Activated CD8-positive, alpha-beta T cell treated with anti-CD3 and anti-CD28 coated beads, Interleukin-2, amount 10 ng/mL, durations not matched to agents 7 days and 5 days (primary cell): ENCODE measurements around the gene CASZ1. TPM values are rescaled to one million over a fixed set of nuclear protein-coding genes. Genes with fewer than 3 reads are reported as not detected.

Experiments
- ATAC-seq: fragments of 150-1000 bp; cut with Tn5 transposase; one replicate; pipeline ENCODE4 v1.10.0; 2021; ENCODE audit warnings: moderate library complexity
- CTCF ChIA-PET: fragments of 350-600 bp; sonication (Branson Sonifier 250); formaldehyde crosslinking; loops from one replicate; lab custom pipeline; 2021; ENCODE audit warnings: antibody characterized with exemption; lab: Charles Lee
- POLR2A ChIA-PET: fragments of 350-600 bp; sonication (Branson Sonifier 250); formaldehyde crosslinking; loops from one replicate; lab custom pipeline; 2021; ENCODE audit warnings: antibody characterized with exemption; lab: Charles Lee
- DNase-seq: peaks from one replicate; pipeline ENCODE4 v3.0.0-alpha.2; 2020
- H3K27ac Mint-ChIP-seq: one replicate; pipeline ENCODE4 v1.8.0; 2021; ENCODE audit warnings: mild to moderate bottlenecking, mixed read lengths
- H3K27me3 Mint-ChIP-seq: one replicate; pipeline ENCODE4 v1.8.0; 2021; ENCODE audit warnings: low read depth, mixed read lengths
- H3K36me3 Mint-ChIP-seq: one replicate; pipeline ENCODE4 v1.8.0; 2021; ENCODE audit warnings: low read depth, mixed read lengths
- H3K4me1 Mint-ChIP-seq: one replicate; pipeline ENCODE4 v1.8.0; 2021; ENCODE audit warnings: low read depth, mixed read lengths
- H3K4me3 Mint-ChIP-seq: one replicate; pipeline ENCODE4 v1.8.0; 2021; ENCODE audit warnings: mild to moderate bottlenecking, mixed read lengths
- H3K9me3 Mint-ChIP-seq: one replicate; pipeline ENCODE4 v1.8.0; 2022; ENCODE audit warnings: mixed read lengths; ENCODE audit not compliant: insufficient read depth
- total RNA-seq, 2 experiments: library from RNA; stranded (reverse); gene quantifications; one replicate each; pipeline ENCODE4 v1.2.3, GENCODE V29; 2021

Gene CASZ1
- total RNA-seq, 2 experiments from 2014 or later, result 9.9 to 10.2 TPM

DNA sequence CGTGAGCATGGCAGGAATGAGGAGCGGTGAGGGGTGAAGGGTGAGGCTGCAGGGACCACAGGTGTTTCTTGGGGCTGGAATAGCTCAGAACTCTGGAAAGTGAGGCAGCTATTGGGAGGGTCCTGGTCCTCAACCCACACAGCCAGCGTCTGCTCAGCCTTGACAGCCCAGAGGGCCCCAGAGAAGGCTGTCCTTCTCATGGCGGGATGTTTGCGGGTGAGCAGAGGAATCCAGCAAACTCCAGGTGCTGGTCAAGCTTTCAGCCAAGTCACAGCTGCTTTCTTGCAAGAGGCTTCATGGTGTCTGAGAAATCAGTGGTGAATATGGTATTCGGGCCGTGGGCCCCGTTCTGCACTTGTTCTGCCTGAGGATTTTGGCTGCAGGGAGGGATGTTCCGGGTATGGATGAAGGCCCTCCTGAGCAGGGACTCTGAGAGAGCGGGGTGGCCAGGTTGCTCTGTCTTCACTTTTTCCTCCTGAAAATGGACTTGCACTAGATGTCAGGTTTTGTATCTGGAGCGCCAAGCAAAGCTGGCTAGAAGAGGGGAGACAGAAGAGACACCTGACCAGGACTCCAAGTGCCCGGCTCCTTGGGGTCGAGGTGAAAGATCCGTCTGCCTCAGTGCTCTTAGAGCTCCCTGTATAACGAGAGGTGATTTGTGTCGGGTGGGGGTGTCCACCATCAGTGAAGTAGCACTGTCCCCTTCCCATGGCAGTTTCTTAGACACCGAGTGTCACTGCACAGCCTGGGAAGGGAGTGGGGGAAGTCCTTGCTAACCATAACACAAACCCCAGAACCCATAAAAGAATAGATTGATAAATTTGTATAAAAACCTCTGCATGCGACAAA lies 181.8 kb downstream of the CASZ1 start:
- Mint-ChIP-seq H3K4me3 (no peak overlapping the region), H3K4me1 (no peaks in the 10 kb centered on the region), H3K36me3 (no peaks in the 10 kb centered on the region)

DNA sequence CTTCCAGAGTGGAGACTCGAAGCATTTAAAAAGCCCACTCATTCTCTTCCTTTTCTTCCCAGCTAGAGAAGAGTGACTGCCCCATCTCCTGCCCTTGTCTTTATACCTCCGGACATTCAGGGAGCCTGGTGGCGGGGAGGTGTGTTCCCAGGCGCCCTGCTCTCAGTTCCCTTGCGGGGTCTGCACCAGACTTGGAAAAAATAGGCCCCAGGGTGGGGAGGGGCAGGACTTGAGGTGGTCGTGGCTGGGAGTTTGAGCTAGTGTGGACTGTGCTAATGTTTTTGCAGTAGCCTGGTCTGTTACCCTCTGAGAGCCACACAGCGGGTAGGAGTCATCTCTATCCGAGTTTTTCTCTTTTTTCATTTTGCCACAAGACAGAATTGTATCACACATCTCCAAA lies 182.6 kb downstream of the CASZ1 start:
- ChIA-PET POLR2A (no interaction called here), CTCF (no interaction called here)
- no peak for ATAC-seq
- Mint-ChIP-seq H3K9me3 (no peaks in the 10 kb centered on the region), H3K4me3 (no peak overlapping the region), H3K4me1 (no peaks in the 10 kb centered on the region), H3K36me3 (no peaks in the 10 kb centered on the region), H3K27ac (no peak overlapping the region), H3K27me3 (no peaks in the 10 kb centered on the region)
- DNase-seq, result no peak

More for the DNA sequence above, 181.8 kb downstream of the CASZ1 start:
- DNase-seq (no peak), ATAC-seq (no peak)
- no peaks in the 10 kb centered on the region for H3K9me3 Mint-ChIP-seq
- H3K27me3 Mint-ChIP-seq, result no peaks in the 10 kb centered on the region
- POLR2A ChIA-PET, result no interaction called here
- H3K27ac Mint-ChIP-seq, result no peak overlapping the region
- CTCF ChIA-PET, result interaction anchor here (0.9 kb wide), 1 partner anchor 119 kb away, joined by 3 read pairs; no protein-coding TSS in a partner anchor

DNA sequence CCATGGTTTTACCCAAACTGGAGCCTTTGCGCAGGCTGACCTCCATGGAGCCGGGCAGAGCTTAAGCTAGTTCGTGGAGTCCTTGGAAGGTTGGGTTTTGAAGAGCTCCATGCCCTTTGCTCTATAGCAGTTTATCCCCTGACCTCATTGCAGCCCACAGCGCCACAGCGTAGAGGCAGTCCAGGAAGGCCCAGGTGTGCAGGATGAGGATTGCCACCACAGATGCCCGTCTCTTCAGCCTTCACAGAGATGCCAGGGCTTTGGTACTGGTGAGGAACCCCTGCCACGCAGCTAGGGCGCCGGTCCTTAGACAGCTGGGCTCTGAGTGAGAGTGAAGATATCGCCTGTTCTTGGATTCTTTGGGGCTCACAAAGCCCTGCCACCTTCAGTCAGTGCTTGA lies 183.1 kb downstream of the CASZ1 start:
- no peak overlapping the region for H3K27ac Mint-ChIP-seq
- no peaks in the 10 kb centered on the region for H3K36me3 Mint-ChIP-seq
- H3K9me3 Mint-ChIP-seq, result no peaks in the 10 kb centered on the region
- CTCF ChIA-PET, result no interaction called here
- DNase-seq (no peak), ATAC-seq (no peak)
- no peaks in the 10 kb centered on the region for H3K4me1 Mint-ChIP-seq
- POLR2A ChIA-PET, result no interaction called here
- no peak overlapping the region for H3K4me3 Mint-ChIP-seq
- H3K27me3 Mint-ChIP-seq, result no peaks in the 10 kb centered on the region

DNA sequence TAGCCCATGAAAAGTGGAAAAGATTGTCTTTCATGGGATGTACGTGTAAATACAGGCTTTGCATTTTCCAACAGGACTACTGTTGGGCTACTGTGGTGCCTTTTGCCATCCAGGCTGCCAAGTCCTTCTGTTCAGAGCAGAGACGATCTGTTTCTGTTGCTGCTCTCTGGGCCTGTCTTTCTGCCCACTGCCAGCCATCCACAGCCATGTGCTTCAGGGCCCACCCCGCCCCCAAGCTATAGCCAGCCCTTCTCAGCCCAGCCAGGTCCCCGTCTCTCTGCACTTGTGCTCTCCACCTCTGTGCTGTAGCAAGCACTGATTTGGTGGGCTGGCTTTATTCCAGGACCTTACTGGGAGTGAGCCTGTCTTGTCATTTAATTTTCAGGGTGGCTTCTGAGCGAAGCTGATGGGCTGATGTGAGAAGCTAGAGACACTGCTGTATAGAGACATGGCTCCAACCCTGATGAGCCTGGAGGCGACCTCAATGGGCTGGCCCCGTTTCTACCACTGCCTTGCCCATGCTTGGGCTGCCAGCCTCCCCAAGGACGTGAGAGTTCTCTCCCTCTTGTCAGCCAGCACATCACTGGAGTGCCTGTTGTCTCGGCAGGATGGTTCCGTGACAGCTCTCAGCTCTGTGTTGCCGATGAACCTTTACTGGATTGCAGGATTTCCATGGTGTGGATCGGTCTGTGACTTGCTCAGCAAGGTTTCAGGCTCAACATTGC lies 183.8 kb downstream of the CASZ1 start:
- no peaks in the 10 kb centered on the region for H3K27me3 Mint-ChIP-seq
- ChIA-PET CTCF (interaction anchor here (1.5 to 2.2 kb wide), 2 partner anchors 105 to 118 kb away, joined by 4 to 5 read pairs; no protein-coding TSS in a partner anchor), POLR2A (no interaction called here)
- no peak for DNase-seq
- H3K36me3 Mint-ChIP-seq, result peaks cover 2% of the 10 kb centered on the region
- H3K4me3 Mint-ChIP-seq, result no peak overlapping the region
- H3K4me1 Mint-ChIP-seq, result no peaks in the 10 kb centered on the region
- ATAC-seq, result no peak
- no peaks in the 10 kb centered on the region for H3K9me3 Mint-ChIP-seq
- H3K27ac Mint-ChIP-seq, result no peak overlapping the region

DNA sequence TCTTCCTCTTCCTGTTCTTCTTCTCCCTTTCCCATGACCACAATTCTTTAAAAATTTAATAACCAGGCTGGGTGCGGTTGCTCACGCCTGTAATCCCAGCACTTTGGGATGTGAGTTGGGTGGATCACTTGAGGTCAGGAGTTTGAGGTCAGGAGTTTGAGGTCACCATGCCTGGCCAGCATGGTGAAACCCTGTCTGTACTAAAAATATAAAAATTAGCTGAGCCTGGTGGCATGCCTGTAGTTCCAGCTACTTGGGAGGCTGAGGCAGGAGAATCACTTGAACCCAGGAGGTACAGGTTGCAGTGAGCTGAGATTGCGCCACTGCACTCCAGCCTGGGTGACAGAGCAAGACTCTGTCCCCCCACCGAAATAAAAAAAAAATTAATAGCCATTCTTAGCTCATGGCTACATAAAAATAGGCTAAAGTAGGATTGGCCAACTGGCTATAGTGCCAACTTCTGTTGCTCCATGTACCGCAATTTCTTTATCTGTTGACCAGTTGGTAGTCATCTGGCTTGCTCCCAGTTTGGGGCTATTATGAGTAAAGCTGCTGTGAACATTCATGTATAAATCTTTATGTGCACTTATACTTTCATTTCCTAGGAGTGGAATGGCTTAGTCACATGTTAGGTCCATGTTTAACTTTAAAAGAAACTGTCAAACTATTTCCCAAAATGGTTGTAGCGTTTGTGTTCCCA lies 185.4 kb downstream of the CASZ1 start:
- Mint-ChIP-seq H3K27me3 (no peaks in the 10 kb centered on the region), H3K4me1 (no peaks in the 10 kb centered on the region), H3K9me3 (no peaks in the 10 kb centered on the region), H3K4me3 (no peak overlapping the region), H3K27ac (no peak overlapping the region), H3K36me3 (peaks cover 2% of the 10 kb centered on the region)
- POLR2A ChIA-PET, result interaction anchor here (1.0 kb wide), 1 partner anchor 9 kb away, joined by 4 read pairs; no protein-coding TSS in a partner anchor
- DNase-seq (no peak), ATAC-seq (no peak)
- CTCF ChIA-PET, result interaction anchor here (1.0 to 2.2 kb wide), 4 partner anchors 8 to 116 kb away, joined by 3 to 5 read pairs (median 4); no protein-coding TSS in a partner anchor

DNA sequence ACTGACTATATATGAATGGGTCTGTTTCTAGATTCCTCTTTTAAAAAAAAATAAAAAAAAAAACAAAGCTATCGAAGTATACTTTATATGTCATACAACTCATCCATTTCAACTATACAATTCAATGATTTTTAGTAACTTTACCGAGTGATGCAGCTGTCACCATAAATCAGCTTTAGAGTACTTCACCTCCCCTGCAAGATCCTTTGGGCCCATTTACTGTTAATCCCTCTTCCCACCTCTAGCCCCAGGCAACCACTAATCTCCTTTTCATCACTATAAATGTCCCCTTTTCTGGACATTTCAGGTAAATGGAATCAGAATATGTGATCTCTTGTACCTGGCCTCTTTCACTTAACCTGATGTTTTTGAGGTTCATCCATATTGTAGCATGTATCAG lies 187.8 kb downstream of the CASZ1 start:
- Mint-ChIP-seq H3K9me3 (no peaks in the 10 kb centered on the region), H3K27me3 (no peaks in the 10 kb centered on the region), H3K27ac (no peak overlapping the region), H3K4me3 (no peak overlapping the region), H3K36me3 (peaks cover 4% of the 10 kb centered on the region), H3K4me1 (no peaks in the 10 kb centered on the region)
- POLR2A ChIA-PET, result no interaction called here
- ATAC-seq (no peak), DNase-seq (no peak)
- CTCF ChIA-PET, result no interaction called here

DNA sequence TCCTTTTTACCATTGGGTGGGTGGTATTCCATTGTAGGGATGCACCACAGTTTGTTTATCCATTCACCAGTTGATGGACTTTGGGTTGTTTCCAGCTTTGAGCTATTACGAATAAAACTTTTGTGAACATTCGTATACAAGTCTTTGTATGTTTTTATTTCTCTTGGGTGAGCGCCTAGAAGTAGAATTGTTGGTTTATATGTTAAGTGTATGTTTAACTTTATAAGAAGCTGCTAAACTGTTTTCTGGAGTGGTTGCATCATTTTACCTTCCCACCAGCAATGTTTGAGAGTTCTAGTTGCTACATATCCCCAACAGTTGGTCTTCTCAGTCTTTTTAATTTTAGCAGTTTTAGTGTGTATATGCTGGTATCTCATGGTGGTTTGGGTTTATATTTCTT lies 189.2 kb downstream of the CASZ1 start:
- no peaks in the 10 kb centered on the region for H3K9me3 Mint-ChIP-seq
- ATAC-seq, result no peak
- ChIA-PET POLR2A (no interaction called here), CTCF (no interaction called here)
- no peak overlapping the region for H3K27ac Mint-ChIP-seq
- H3K36me3 Mint-ChIP-seq, result peaks cover 4% of the 10 kb centered on the region
- H3K27me3 Mint-ChIP-seq, result no peaks in the 10 kb centered on the region
- H3K4me1 Mint-ChIP-seq, result no peaks in the 10 kb centered on the region
- H3K4me3 Mint-ChIP-seq, result no peak overlapping the region
- DNase-seq, result no peak

DNA sequence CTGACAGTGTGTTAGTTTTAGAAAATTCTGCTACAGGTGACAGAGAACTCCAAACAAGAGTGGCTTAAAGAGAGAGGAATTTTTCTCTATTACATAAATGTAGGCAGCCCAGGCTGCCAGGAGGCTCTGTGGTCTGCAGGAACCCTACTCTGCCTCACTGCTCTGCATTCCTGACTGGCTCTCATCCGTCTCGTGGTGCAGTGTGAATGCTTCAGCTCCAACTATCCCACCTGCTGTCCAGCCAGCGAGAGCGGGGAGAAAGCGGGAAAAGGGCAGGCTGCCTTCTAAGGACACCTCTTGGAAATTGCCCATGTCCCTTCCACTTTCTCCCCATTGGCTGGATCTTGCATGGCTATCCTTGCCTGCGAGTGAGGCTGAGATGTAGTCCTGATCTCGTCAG lies 190.4 kb downstream of the CASZ1 start:
- POLR2A ChIA-PET, result no interaction called here
- ATAC-seq (no peak), DNase-seq (no peak)
- Mint-ChIP-seq H3K4me1 (no peaks in the 10 kb centered on the region), H3K27ac (no peak overlapping the region), H3K4me3 (no peak overlapping the region), H3K9me3 (no peaks in the 10 kb centered on the region), H3K27me3 (no peaks in the 10 kb centered on the region), H3K36me3 (peaks cover 8% of the 10 kb centered on the region)
- CTCF ChIA-PET, result interaction anchor here (0.6 kb wide), 1 partner anchor 82 kb away, joined by 3 read pairs; no protein-coding TSS in a partner anchor

DNA sequence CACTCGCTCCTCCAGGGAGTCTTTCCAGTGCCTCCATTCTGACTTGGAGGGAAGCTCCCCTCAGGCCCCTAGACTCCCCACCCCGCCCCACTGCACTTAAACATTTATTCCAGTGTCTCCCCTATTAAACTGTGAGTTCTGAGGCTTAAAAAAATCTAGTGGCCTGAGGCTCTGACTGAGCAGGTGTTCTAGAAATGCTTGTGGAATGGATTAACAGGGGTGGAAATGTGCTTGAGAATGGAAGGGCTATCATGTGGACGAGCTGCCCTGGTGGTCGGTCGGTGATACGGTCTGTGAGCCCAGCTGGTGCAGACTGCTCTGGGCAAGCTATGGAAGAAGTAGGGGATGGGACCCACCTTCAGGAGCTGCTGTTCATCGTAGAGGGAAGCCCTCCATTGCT lies 191.5 kb downstream of the CASZ1 start:
- H3K9me3 Mint-ChIP-seq, result no peaks in the 10 kb centered on the region
- ChIA-PET CTCF (no interaction called here), POLR2A (interaction anchor here (0.6 kb wide), 1 partner anchor 35 kb away, joined by 3 read pairs; no protein-coding TSS in a partner anchor)
- no peaks in the 10 kb centered on the region for H3K27me3 Mint-ChIP-seq
- ATAC-seq, result no peak
- no peak overlapping the region for H3K27ac Mint-ChIP-seq
- H3K4me1 Mint-ChIP-seq, result no peaks in the 10 kb centered on the region
- DNase-seq, result no peak
- H3K36me3 Mint-ChIP-seq, result peaks cover 8% of the 10 kb centered on the region
- H3K4me3 Mint-ChIP-seq, result no peak overlapping the region

DNA sequence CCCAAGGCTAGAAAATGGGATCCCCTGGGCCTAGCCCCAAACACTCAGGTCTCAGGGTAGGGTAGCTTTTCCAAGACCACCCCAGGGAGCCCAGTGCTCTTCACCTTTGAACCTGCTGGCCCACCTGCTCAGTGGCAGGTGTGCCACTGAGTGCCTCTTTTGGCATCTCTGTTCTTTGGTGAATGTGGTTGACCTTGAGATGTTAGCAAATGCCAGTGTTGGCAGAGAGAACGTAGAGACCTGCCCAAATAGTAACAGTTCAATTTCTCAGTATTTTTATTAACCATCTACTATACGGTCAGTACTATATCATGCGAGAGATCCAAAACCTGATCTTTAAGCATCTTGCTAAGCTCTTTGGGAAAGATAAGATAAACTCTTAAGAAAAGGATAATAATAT lies 193.5 kb downstream of the CASZ1 start:
- ChIA-PET CTCF (interaction anchor here (1.3 kb wide), 1 partner anchor 9 kb away, joined by 4 read pairs; no protein-coding TSS in a partner anchor), POLR2A (no interaction called here)
- Mint-ChIP-seq H3K9me3 (no peaks in the 10 kb centered on the region), H3K4me1 (no peaks in the 10 kb centered on the region), H3K27ac (no peak overlapping the region), H3K36me3 (peaks cover 6% of the 10 kb centered on the region), H3K27me3 (no peaks in the 10 kb centered on the region), H3K4me3 (no peak overlapping the region)
- no peak for ATAC-seq
- no peak for DNase-seq

DNA sequence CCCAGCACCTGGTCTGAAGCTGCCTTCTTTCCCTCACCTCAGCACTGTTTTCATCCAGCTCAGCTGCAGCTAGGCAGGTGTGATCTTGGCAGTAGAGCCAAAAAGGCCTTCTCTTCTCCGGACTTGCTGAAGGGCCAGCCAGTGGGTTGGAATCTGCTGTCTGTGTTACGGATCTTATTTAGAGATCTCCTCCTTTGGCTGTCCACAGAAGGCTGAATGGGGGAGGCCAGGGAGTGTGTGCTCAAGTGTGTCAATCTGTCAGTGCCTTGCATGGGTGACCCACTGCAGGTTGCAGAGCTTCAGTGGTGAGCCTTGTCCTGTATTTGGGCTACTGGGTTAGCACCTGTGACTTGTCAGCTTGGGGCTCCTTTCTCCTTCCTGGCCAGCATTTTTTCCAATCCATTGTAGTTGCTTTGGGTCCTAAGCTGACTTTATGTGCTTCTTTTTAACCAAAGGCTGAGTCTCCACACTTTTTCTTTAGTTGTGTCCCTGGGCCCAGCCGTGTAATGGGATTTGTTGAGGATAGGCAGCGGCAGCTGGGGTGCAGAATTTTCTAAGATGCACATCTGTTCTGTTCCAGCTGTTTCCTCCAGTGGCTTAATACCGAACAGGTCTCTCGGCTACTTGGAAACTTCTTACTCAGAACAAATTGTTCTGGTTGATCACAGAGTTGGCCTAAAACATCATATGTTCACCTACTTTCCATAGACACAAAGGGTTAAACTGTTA lies 194.9 kb downstream of the CASZ1 start:
- Mint-ChIP-seq H3K27ac (no peak overlapping the region), H3K9me3 (no peaks in the 10 kb centered on the region)

More for the DNA sequence above, 194.9 kb downstream of the CASZ1 start:
- no peak for DNase-seq
- Mint-ChIP-seq H3K4me1 (no peaks in the 10 kb centered on the region), H3K27me3 (no peaks in the 10 kb centered on the region), H3K4me3 (no peak overlapping the region), H3K36me3 (peaks cover 6% of the 10 kb centered on the region)
- no peak for ATAC-seq
- ChIA-PET POLR2A (interaction anchor here (0.7 kb wide), 1 partner anchor 166 kb away, joined by 3 read pairs; no protein-coding TSS in a partner anchor), CTCF (no interaction called here)
